HG03095 (cell line): Measurements from ENCODE around the gene CNIH3.

ENCODE experiments used
- ATAC-seq: cut with Tn5 transposase; IDR thresholded peaks from one replicate; pipeline ENCODE4 v1.9.1; 2021; ENCODE audit warnings: moderate library complexity; ENCODE audit not compliant: unreplicated experiment

CNIH3 gene

GRCh38 chr1:224718470-224719053 lies 102.4 kb downstream of the CNIH3 start:
- ATAC-seq = no peak

GRCh38 chr1:224719716-224720115 lies 103.6 kb downstream of the CNIH3 start:
- ATAC-seq = no peak

- no peak for ATAC-seq
Observed at GRCh38 chr1:224720216-224720615, 104.1 kb downstream of the CNIH3 start.

- ATAC-seq = no peak
Observed at GRCh38 chr1:224721000-224721399, 104.9 kb downstream of the CNIH3 start.

- no peak for ATAC-seq
Observed at GRCh38 chr1:224722838-224723237, 106.7 kb downstream of the CNIH3 start.

- ATAC-seq = no peak
Observed at GRCh38 chr1:224724566-224724965, 108.4 kb downstream of the CNIH3 start.

- no peak for ATAC-seq
Observed at GRCh38 chr1:224726441-224727182, 110.5 kb downstream of the CNIH3 start.

- no peak for ATAC-seq
Observed at GRCh38 chr1:224727351-224728289, 111.5 kb downstream of the CNIH3 start.

GRCh38 chr1:224730540-224730939 lies 114.4 kb downstream of the CNIH3 start:
- no peak for ATAC-seq

GRCh38 chr1:224730965-224731364 lies 114.8 kb downstream of the CNIH3 start:
- no peak for ATAC-seq

- ATAC-seq = no peak
Observed at GRCh38 chr1:224731633-224732032, 115.5 kb downstream of the CNIH3 start.

GRCh38 chr1:224732377-224733026 lies 116.4 kb downstream of the CNIH3 start:
- no peak for ATAC-seq

- ATAC-seq = peak; percentile 62
Observed at GRCh38 chr1:224733027-224733911, 117.2 kb downstream of the CNIH3 start.

- ATAC-seq = no peak
Observed at GRCh38 chr1:224734261-224734935, 118.3 kb downstream of the CNIH3 start.

- no peak for ATAC-seq
Observed at GRCh38 chr1:224735159-224735558, 119.0 kb downstream of the CNIH3 start.

GRCh38 chr1:224736619-224737352 lies 120.7 kb downstream of the CNIH3 start:
- peak; percentile 53 for ATAC-seq

GRCh38 chr1:224737353-224737727 lies 121.2 kb downstream of the CNIH3 start:
- no peak for ATAC-seq

- ATAC-seq = peak; percentile 0
Observed at GRCh38 chr1:224739303-224739996, 123.3 kb downstream of the CNIH3 start.
